Glutamatergic neuron (in vitro differentiated cells): ENCODE measurements around the gene TESK2. TPM values are rescaled to one million over a fixed set of nuclear protein-coding genes. Genes with fewer than 3 reads are reported as not detected.
"Not testable (repeated sequence)": the region's sequence is repeated elsewhere in the genome, so short reads cannot be mapped to it uniquely, and the experiment has no call there.

Experiments used
- DNase-seq: peaks from one replicate; pipeline ENCODE4 v3.0.0; 2022
- H3K27ac Mint-ChIP-seq: one replicate; pipeline ENCODE4 v1.8.0; 2020; ENCODE audit warnings: mild to moderate bottlenecking, mixed read lengths, inconsistent platforms; ENCODE audit not compliant: unreplicated experiment
- H3K27me3 Mint-ChIP-seq: one replicate; pipeline ENCODE4 v1.8.0; 2020; ENCODE audit warnings: mild to moderate bottlenecking, moderate library complexity, mixed read lengths, inconsistent platforms; ENCODE audit not compliant: unreplicated experiment
- H3K36me3 Mint-ChIP-seq: one replicate; pipeline ENCODE4 v1.8.0; 2020; ENCODE audit warnings: mild to moderate bottlenecking, mixed read lengths, inconsistent platforms; ENCODE audit not compliant: unreplicated experiment
- H3K4me1 Mint-ChIP-seq: one replicate; pipeline ENCODE4 v1.8.0; 2020; ENCODE audit warnings: mild to moderate bottlenecking, low read depth, mixed read lengths, inconsistent platforms; ENCODE audit not compliant: unreplicated experiment
- H3K4me3 Mint-ChIP-seq: one replicate; pipeline ENCODE4 v1.8.0; 2020; ENCODE audit warnings: mild to moderate bottlenecking, mixed read lengths, inconsistent platforms; ENCODE audit not compliant: unreplicated experiment
- H3K9me3 Mint-ChIP-seq: one replicate; pipeline ENCODE4 v1.8.0; 2020; ENCODE audit warnings: mild to moderate bottlenecking, moderate library complexity, mixed read lengths, inconsistent platforms; ENCODE audit not compliant: unreplicated experiment
- CTCF ChIP-seq: fragments of 200-600 bp; sonication (generic); IDR thresholded peaks from one replicate; pipeline ENCODE4 v1.5.0; 2021; ENCODE audit not compliant: partially characterized antibody, unreplicated experiment
- total RNA-seq: library from RNA; stranded (reverse); fragmentation: NEBNext Ultra II Directional; extraction: Animal tissue kit (Norgen Biotek cat#: 25700); gene quantifications from one replicate; pipeline ENCODE4 v1.2.1, GENCODE V29; 2021; ENCODE audit not compliant: unreplicated experiment

The TESK2 gene
- total RNA-seq, 1 donor from 2014 or later, result 3.3 TPM

- Mint-ChIP-seq H3K4me1 (peaks cover 6% of the 10 kb centered on the region), H3K27ac (no peak overlapping the region), H3K9me3 (peaks cover 2% of the 10 kb centered on the region), H3K27me3 (peaks cover 6% of the 10 kb centered on the region), H3K4me3 (no peak overlapping the region), H3K36me3 (peaks cover 10% of the 10 kb centered on the region)
- DNase-seq, result no peak
- TF ChIP-seq CTCF, result no peak
Measured at GRCh38 chr1:45491487-45492260, 711 bp upstream of the TESK2 start.

- H3K27me3 Mint-ChIP-seq, result peaks cover 3% of the 10 kb centered on the region
- no peak for TF ChIP-seq CTCF
- no peak for DNase-seq
- no peaks in the 10 kb centered on the region for H3K4me1 Mint-ChIP-seq
- no peak overlapping the region for H3K4me3 Mint-ChIP-seq
- H3K27ac Mint-ChIP-seq, result no peak overlapping the region
- peaks cover 2% of the 10 kb centered on the region for H3K9me3 Mint-ChIP-seq
- H3K36me3 Mint-ChIP-seq, result no peaks in the 10 kb centered on the region
Measured at GRCh38 chr1:45490121-45490625, 790 bp downstream of the TESK2 start.

DNA sequence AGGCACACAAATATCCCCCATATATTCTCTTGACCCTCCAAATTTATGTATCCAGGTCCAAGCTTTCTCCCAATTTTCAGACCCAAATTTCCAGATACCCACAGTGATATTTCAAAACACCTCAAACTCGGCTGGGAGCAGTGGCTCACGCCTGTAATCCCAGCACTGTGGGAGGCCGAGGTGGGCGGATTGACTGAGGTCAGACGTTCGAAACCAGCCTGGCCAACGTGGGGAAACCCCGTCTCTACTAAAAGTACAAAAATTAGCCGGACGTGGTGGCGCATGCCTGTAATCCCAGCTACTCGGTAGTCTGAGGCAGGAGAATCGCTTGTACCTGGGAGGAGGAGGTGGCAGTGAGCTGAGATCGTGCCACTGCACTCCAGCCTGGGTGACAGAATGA, 1.6 kb downstream of the TESK2 start:
- not testable (repeated sequence) for H3K4me1 Mint-ChIP-seq, H3K36me3 Mint-ChIP-seq, H3K27me3 Mint-ChIP-seq, H3K27ac Mint-ChIP-seq, H3K9me3 Mint-ChIP-seq, DNase-seq
- peak overlapping the region; percentile 22 for H3K4me3 Mint-ChIP-seq

DNA sequence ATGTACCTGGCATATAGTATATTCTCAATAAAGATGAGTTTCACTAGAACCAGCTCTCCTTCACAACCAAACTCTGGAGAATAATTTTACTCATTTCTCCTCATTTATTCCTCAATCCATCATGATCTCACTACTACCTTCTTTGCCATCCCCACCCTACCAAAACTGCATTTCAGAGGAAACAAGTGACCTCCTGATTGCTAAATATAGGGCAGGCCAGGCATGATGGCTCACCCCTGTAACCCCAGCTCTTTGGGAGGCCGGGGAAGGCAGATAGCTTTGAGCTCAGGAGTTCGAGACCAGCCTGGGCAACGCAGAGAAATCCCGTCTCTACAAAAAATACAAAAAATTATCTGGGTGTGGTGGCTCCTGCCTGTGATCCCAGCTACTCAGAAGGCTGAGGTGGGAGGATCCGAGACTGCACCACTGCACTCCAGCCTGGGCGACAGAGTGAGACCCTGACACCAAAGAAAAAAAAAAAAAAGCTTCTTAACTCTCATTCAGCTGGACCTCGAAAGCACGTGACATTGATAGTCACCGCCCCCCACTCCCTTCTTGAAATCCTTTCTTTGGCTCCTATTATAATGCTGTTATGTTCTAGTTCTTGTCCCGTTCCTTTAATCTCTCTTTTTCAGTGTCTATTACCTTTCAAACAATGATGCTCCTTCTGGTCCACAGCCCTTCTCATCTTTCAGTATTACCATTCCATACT, 2.1 kb downstream of the TESK2 start:
- Mint-ChIP-seq H3K27me3 (peaks cover 3% of the 10 kb centered on the region), H3K4me1 (no peaks in the 10 kb centered on the region), H3K36me3 (no peaks in the 10 kb centered on the region), H3K27ac (no peak overlapping the region), H3K4me3 (peak overlapping the region; percentile 22), H3K9me3 (peaks cover 2% of the 10 kb centered on the region)
- no peak for DNase-seq
- TF ChIP-seq CTCF, result no peak

GRCh38 chr1:45485949-45486348, 5.0 kb downstream of the TESK2 start:
- no peak for TF ChIP-seq CTCF
- no peak for DNase-seq
- Mint-ChIP-seq H3K4me1 (no peaks in the 10 kb centered on the region), H3K4me3 (no peak overlapping the region), H3K9me3 (peaks cover 3% of the 10 kb centered on the region), H3K27me3 (peaks cover 3% of the 10 kb centered on the region), H3K27ac (no peak overlapping the region), H3K36me3 (no peaks in the 10 kb centered on the region)
